OCI-LY1 (cell line): ENCODE data around the gene ROBO1.

Experiments used
- H2AFZ ChIP-seq: fragments of 200-600 bp; sonication (generic), shearing (Covaris generic); 2 replicates; pipeline ENCODE4 v1.6.0; 2014; ENCODE audit warnings: antibody characterized with exemption, mild to moderate bottlenecking, low read length
- H3F3A ChIP-seq: fragments of 200-600 bp; sonication (generic), shearing (Covaris generic); 2 replicates; pipeline ENCODE4 v1.6.0; 2014; ENCODE audit warnings: mild to moderate bottlenecking, antibody characterized with exemption, low read length, moderate library complexity; ENCODE audit not compliant: insufficient read depth
- H3K27ac ChIP-seq: fragments of 200-600 bp; sonication (generic); 2 replicates; pipeline ENCODE4 v1.5.1; 2014; ENCODE audit warnings: low read length, mixed run types, mild to moderate bottlenecking, low read depth; ENCODE audit not compliant: poor library complexity, severe bottlenecking
- H3K27me3 ChIP-seq: fragments of 200-600 bp; sonication (generic); 2 replicates; pipeline ENCODE4 v1.6.0; 2014; ENCODE audit warnings: antibody characterized with exemption, mild to moderate bottlenecking, low read length, moderate library complexity; ENCODE audit not compliant: insufficient read depth
- H3K36me3 ChIP-seq: fragments of 200-600 bp; sonication (generic); 2 replicates; pipeline ENCODE4 v1.6.1; 2014; ENCODE audit warnings: mild to moderate bottlenecking, antibody characterized with exemption, low read length, moderate library complexity, mixed read lengths; ENCODE audit not compliant: insufficient read depth
- H3K4me1 ChIP-seq: fragments of 200-600 bp; sonication (generic); 2 replicates; pipeline ENCODE4 v1.5.1; 2014; ENCODE audit warnings: mild to moderate bottlenecking, low read length, moderate library complexity; ENCODE audit not compliant: insufficient read depth, severe bottlenecking
- H3K4me2 ChIP-seq: fragments of 200-600 bp; sonication (generic), shearing (Covaris generic); 2 replicates; pipeline ENCODE4 v1.6.1; 2014; ENCODE audit warnings: low read length
- H3K4me3 ChIP-seq: fragments of 200-600 bp; sonication (generic); 2 replicates; pipeline ENCODE4 v1.5.1; 2014; ENCODE audit warnings: low read length, low read depth, mild to moderate bottlenecking, mixed read lengths; ENCODE audit not compliant: poor library complexity, severe bottlenecking
- H3K79me2 ChIP-seq: fragments of 200-600 bp; shearing (Covaris generic); 2 replicates; pipeline ENCODE4 v1.6.1; 2016; ENCODE audit warnings: mixed run types, low read length, mixed read lengths; ENCODE audit not compliant: insufficient read depth
- H3K9ac ChIP-seq: fragments of 200-600 bp; sonication (generic), shearing (Covaris generic); 2 replicates; pipeline ENCODE4 v1.6.1; 2014; ENCODE audit warnings: mild to moderate bottlenecking, low read length, mixed read lengths
- H3K9me2 ChIP-seq: fragments of 200-600 bp; sonication (generic), shearing (Covaris generic); 2 replicates; pipeline ENCODE4 v1.6.1; 2014; ENCODE audit warnings: low read depth, mild to moderate bottlenecking, low read length, mixed read lengths
- H3K9me3 ChIP-seq: fragments of 200-600 bp; shearing (Covaris generic); 2 replicates; pipeline ENCODE4 v1.6.1; 2014; ENCODE audit warnings: low read length, mixed read lengths
- H4K20me1 ChIP-seq: fragments of 200-600 bp; sonication (generic), shearing (Covaris generic); 2 replicates; pipeline ENCODE4 v1.6.0; 2016; ENCODE audit warnings: mild to moderate bottlenecking, low read length; ENCODE audit not compliant: insufficient read depth
- EZH2 ChIP-seq: fragments of 200-600 bp; sonication (generic), shearing (Covaris generic); IDR thresholded peaks from 2 replicates; pipeline ENCODE4 v1.8.0; 2017; ENCODE audit warnings: borderline replicate concordance, mixed run types, mild to moderate bottlenecking, antibody characterized with exemption, low read length, moderate library complexity, mixed read lengths
- TF ChIP-seq, protein P1 (sequence below): fragments of 200-600 bp; sonication (generic), shearing (Covaris generic); IDR thresholded peaks from 2 replicates; pipeline ENCODE4 v1.5.1; 2017; ENCODE audit warnings: mild to moderate bottlenecking, antibody characterized with exemption, low read length, moderate library complexity, mixed read lengths

Gene ROBO1

DNA sequence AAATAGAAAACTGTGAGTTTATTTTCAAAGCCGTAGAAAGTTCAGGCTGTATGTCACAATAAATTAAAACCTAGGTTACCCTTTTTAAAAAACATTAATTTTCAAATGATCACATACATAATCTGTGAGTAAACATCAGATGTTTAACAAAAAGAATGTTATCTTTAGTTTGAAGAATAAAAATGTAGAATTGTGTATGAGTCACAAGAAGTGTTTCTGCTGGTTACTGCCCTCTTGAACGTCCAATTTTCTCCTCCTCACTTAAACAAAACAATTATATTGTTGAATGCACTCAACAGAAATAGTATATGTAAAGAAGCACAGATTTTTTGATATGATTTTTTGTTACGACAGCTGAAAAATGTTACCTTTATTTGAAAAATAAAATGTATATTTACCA lies 855.1 kb downstream of the ROBO1 start:
- H3K4me1 ChIP-seq = no peaks in the 10 kb centered on the region
- H3K27me3 ChIP-seq = no peaks in the 10 kb centered on the region
- no peak overlapping the region for H3K4me2 ChIP-seq
- H3K79me2 ChIP-seq = no peaks in the 10 kb centered on the region
- no peak overlapping the region for H3K4me3 ChIP-seq
- no peaks in the 10 kb centered on the region for H3K9me2 ChIP-seq
- TF ChIP-seq, protein P1, sequence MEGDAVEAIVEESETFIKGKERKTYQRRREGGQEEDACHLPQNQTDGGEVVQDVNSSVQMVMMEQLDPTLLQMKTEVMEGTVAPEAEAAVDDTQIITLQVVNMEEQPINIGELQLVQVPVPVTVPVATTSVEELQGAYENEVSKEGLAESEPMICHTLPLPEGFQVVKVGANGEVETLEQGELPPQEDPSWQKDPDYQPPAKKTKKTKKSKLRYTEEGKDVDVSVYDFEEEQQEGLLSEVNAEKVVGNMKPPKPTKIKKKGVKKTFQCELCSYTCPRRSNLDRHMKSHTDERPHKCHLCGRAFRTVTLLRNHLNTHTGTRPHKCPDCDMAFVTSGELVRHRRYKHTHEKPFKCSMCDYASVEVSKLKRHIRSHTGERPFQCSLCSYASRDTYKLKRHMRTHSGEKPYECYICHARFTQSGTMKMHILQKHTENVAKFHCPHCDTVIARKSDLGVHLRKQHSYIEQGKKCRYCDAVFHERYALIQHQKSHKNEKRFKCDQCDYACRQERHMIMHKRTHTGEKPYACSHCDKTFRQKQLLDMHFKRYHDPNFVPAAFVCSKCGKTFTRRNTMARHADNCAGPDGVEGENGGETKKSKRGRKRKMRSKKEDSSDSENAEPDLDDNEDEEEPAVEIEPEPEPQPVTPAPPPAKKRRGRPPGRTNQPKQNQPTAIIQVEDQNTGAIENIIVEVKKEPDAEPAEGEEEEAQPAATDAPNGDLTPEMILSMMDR = no peak
- TF ChIP-seq EZH2 = no peak
- no peak overlapping the region for H3K9ac ChIP-seq
- no peaks in the 10 kb centered on the region for H4K20me1 ChIP-seq
- no peak overlapping the region for H2AFZ ChIP-seq
- H3K9me3 ChIP-seq = no peaks in the 10 kb centered on the region
- H3K36me3 ChIP-seq = no peaks in the 10 kb centered on the region
- no peak overlapping the region for H3K27ac ChIP-seq
- no peaks in the 10 kb centered on the region for H3F3A ChIP-seq

DNA sequence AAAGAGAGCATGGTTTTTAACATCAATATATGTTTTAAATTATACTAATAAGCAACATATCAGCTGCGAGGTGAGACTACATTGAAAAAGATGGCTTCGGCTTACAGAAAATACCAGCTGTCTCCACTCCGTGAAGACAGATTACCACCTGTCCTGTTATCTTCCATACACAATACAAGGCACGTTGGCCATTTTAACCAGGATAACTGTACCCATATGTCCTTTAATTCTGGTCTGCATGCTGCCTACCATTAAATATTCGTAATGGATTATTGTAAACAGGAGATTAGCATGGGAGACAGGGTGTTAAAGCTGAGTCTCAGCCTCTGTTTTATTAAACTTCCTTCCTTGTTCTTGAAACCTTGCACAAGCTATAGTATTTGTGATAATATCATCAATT lies 855.5 kb downstream of the ROBO1 start:
- Histone ChIP-seq H3K4me1 (no peaks in the 10 kb centered on the region), H3K79me2 (no peaks in the 10 kb centered on the region), H3K36me3 (no peaks in the 10 kb centered on the region), H4K20me1 (no peaks in the 10 kb centered on the region), H3F3A (no peaks in the 10 kb centered on the region), H2AFZ (no peak overlapping the region), H3K4me3 (no peak overlapping the region), H3K4me2 (no peak overlapping the region), H3K9me3 (no peaks in the 10 kb centered on the region), H3K9ac (no peak overlapping the region), H3K27ac (no peak overlapping the region), H3K27me3 (no peaks in the 10 kb centered on the region), H3K9me2 (no peaks in the 10 kb centered on the region)
- TF ChIP-seq, protein P1 = no peak
- TF ChIP-seq EZH2 = no peak

DNA sequence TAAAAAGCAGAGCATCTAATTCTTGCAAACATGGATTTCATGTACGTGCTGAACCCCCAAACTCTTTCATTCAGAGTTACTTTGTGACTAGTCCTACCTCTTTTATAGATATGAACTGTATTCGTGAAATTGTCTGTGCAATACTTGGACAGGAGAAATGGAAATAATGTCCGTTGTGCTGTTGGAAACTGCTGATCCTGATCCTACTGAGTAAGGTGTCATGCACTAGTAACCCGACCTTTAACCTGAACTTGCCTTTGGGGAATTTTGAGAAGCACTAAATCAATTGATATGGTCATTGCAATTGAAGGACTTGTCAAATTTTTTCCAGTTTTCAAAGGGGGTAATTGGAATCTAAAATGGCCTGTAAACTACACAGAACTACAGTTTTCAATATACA lies 856.4 kb downstream of the ROBO1 start:
- Histone ChIP-seq H3K36me3 (no peaks in the 10 kb centered on the region), H3K4me3 (no peak overlapping the region), H3K9ac (no peak overlapping the region), H3F3A (no peaks in the 10 kb centered on the region), H3K9me2 (no peaks in the 10 kb centered on the region), H2AFZ (no peak overlapping the region), H3K27me3 (no peaks in the 10 kb centered on the region), H3K79me2 (no peaks in the 10 kb centered on the region), H4K20me1 (no peaks in the 10 kb centered on the region), H3K4me1 (no peaks in the 10 kb centered on the region), H3K9me3 (no peaks in the 10 kb centered on the region), H3K27ac (no peak overlapping the region), H3K4me2 (no peak overlapping the region)
- no peak for TF ChIP-seq EZH2
- TF ChIP-seq, protein P1 = no peak
